NCI-H748 (cell line): ENCODE results near the gene LRFN2.

Source experiments
- DNase-seq: peaks from one replicate; lab custom pipeline; 2025; ENCODE audit not compliant: unreplicated experiment; lab: John Stamatoyannopoulos, UW

Gene LRFN2

GRCh38 chr6:40386200-40386599 is 201.0 kb downstream of the LRFN2 start:
- no peak for DNase-seq

- DNase-seq, result no peak
Observed at GRCh38 chr6:40383348-40384115, 203.6 kb downstream of the LRFN2 start.

GRCh38 chr6:40380271-40380670 is 206.9 kb downstream of the LRFN2 start:
- no peak for DNase-seq

- DNase-seq, result no peak
Observed at GRCh38 chr6:40379811-40380210, 207.4 kb downstream of the LRFN2 start.

- no peak for DNase-seq
Observed at GRCh38 chr6:40378725-40379074, 208.5 kb downstream of the LRFN2 start.

GRCh38 chr6:40378071-40378724 is 209.0 kb downstream of the LRFN2 start:
- DNase-seq, result no peak

GRCh38 chr6:40377173-40377806 is 209.9 kb downstream of the LRFN2 start:
- no peak for DNase-seq

GRCh38 chr6:40376113-40376650 is 211.0 kb downstream of the LRFN2 start:
- DNase-seq, result peak; percentile 78

- peak; percentile 31 for DNase-seq
Observed at GRCh38 chr6:40373267-40373666, 213.9 kb downstream of the LRFN2 start.

GRCh38 chr6:40371621-40372020 is 215.5 kb downstream of the LRFN2 start:
- DNase-seq, result no peak

GRCh38 chr6:40371095-40371494 is 216.1 kb downstream of the LRFN2 start:
- DNase-seq, result no peak

- no peak for DNase-seq
Observed at GRCh38 chr6:40369891-40370290, 217.3 kb downstream of the LRFN2 start.

- no peak for DNase-seq
Observed at GRCh38 chr6:40369042-40369441, 218.1 kb downstream of the LRFN2 start.

GRCh38 chr6:40362859-40363258 is 224.3 kb downstream of the LRFN2 start:
- DNase-seq, result no peak

GRCh38 chr6:40359808-40360207 is 227.4 kb downstream of the LRFN2 start:
- peak; percentile 80 for DNase-seq

GRCh38 chr6:40358473-40359460 is 228.4 kb downstream of the LRFN2 start:
- no peak for DNase-seq

GRCh38 chr6:40356242-40356910 is 230.8 kb downstream of the LRFN2 start:
- DNase-seq, result no peak

GRCh38 chr6:40355532-40355931 is 231.6 kb downstream of the LRFN2 start:
- DNase-seq, result no peak

GRCh38 chr6:40355066-40355465 is 232.1 kb downstream of the LRFN2 start:
- no peak for DNase-seq

GRCh38 chr6:40353967-40354452 is 233.2 kb downstream of the LRFN2 start:
- DNase-seq, result no peak
